Activated T-helper 1 cell treated with Interleukin-2 at 50 U/mL for 16 hours (primary cell): Measurements from ENCODE around the gene CFAP46.
"Not testable (repeated sequence)": the region's sequence is repeated elsewhere in the genome, so short reads cannot be mapped to it uniquely, and the experiment has no call there.

ENCODE experiments used
- DNase-seq: peaks from one replicate; pipeline ENCODE4 v3.0.0-alpha.2; 2020; ENCODE audit warnings: low read depth

The CFAP46 gene

DNA sequence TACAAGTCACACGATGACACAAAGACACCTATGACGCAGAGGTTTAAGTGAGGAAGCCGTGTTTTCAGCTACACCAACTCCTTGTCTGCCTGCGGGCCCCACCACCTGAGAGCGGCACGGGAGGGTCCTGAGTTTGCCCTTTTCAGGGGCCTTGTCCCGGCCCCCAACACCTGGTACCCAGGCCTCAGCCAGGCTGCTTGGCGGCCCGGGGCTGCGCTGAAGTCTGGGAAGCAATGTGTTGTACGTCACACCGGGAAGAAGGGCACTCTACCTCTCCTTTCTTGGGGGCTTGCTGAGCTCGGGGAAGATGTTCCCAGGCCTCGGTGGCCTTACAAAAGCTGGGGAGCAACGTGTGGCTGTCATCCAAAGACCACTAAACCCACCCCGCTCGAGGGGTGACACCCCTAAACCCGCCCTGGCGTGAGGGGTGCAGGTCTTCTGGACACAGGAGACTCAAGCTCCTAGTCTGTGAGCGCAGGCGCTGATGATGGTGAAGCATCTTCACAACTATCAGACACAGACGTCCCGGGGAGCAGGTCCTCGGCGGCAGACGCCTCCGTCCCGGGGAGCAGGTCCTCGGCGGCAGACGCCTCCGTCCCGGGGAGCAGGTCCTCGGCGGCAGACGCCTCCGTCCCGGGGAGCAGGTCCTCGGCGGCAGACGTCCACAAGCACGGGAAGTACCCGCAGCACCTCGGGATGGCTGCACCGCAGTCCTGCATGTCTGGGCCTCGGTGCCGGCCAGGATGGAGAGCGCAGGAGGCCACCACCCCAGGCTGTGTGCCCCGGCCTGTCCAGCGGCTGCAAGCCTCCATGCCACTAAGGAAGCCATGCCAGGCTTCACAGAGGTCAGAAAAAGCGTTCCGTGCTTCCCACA, 15.4 kb downstream of the CFAP46 start:
- no peak for DNase-seq

DNA sequence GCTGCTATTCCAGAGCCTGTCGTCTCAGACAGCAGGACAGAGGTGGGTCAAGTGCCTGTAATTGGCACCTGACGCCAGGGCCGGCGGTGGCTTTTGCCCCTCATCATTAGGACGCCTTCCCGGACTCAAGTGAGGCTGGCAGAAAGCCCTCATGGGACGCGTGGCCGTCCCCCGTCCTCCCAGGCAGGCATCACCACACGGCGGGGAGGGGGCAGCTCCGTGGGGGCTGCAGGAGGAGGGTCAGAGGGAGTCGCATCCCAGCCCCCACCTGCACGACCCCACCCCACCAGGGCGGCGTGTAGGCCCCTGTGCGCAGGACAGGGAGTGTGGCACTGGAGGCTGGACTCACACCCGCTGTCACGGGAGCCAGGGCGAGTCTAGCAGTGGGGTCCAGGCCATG, 16.3 kb downstream of the CFAP46 start:
- DNase-seq: no peak

DNA sequence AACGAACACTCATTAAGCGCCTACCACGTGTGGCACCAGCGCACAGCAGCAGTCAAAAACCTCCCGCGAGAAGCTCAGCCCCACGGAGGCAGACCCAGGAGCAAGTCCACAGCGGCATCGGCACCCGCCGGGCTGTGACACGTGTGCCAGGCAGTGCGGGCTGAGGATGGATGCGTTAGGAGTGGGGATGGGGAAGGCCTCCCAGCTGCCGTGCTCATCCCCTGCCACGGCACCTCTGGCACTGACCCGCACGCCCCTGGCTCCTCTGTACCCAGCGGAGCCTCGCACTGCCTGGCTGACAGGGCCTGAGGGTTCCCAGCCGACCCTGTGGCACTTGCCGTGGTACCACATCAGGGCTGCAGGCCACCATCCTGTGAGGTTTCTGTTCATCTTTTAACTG, 16.8 kb downstream of the CFAP46 start:
- DNase-seq: no peak

DNA sequence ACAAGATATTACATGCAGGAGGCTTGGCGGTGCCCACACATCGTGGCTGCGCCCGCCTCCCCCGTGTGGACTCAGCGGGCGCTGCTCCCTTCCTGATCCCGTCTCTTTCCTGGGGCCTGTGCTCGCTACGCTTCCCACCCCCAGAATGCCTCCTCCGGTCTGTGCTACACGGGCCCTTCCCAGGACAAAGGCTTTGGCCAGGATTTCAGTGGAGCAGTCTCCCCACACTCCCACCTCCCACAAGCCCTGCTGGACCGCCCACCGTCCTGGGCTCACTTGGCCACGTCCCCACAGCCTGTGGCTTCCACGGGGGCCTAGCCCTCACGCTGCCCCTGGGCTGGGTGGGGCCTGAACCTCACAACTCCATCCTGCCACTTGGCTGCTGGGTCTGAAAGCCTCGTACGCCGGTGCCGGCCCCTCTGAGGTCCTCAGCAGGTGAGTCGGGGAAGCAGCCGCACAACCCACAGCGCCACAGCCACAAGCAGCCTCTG, 17.3 kb downstream of the CFAP46 start:
- no peak for DNase-seq

DNA sequence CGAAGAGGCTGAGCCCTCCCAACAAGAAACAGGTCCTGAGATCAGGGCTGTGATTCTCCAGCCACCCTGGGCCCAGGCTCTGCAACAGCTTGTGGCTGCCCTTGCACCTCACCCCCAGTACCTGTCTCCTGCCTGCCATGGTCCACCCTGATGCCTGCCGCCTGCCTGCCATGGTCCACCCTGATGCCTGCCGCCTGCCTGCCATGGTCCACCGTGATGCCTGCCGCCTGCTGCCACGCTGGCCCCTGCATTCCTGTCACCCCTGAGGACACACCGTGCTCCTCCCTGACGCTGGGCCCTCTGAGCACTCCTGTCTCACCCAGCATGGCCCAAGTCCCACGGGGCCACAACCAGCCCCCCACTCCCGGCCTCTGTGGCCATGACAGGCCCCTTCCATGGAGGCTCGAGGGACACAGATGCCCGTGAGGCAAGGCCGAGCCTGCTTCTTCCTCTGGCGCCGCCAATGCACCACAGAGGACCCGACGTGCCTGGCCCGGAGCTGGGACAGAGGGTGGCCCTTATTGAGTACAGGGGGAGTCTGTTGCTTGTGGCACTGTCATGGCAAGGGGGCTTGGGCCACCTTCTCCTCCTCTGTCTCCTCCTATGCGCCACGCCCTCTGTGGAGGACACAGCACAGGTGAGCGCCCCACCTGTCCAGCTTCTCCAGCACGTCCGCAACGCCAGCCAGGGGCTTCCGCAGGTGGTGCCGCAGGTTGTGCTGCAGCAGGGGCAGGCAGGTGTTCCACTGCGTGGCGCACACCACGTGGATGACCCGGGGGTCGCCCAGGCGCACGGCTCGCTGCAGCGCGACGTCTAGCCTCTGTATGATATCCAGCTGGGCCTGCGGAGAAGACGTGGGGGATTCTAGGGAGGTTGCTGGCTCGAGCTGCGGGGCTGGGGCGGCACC, 18.1 kb downstream of the CFAP46 start:
- DNase-seq: no peak

DNA sequence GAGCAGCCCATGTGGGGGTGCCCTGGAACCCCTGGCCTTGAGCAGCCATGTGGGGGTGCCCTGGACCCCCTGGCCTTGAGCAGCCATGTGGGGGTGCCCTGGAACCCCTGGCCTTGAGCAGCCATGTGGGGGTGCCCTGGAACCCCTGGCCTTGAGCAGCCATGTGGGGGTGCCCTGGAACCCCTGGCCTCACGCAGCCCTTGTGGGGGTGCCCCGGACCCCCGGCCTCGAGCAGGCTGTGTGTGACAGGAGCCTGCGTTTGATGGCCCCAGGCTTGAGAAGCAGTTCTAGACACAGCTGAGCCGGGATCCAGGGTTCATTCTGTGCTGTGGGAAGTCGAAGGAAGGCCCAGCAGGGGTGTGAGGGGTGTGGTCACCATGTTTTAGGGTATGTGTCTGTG, 19.0 kb downstream of the CFAP46 start:
- DNase-seq: not testable (repeated sequence)

DNA sequence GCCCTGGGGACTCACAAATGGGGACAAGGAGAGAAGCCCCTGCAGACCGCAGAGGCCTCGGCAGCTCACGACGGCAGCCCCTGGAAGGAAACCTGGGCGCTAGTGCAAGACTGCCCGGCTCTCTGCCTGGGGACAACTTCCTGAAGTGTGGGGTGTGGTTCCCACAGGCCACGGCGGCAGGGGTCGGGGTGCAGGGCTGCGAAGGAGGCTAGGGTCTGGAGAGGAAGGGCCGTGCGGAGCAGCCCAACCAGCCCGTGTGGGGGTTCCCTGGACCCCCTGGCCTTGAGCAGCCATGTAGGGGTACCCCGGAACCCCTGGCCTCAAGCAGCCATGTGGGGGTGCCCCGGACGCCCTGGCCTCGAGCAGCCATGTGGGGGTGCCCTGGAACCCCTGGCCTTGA, 19.5 kb downstream of the CFAP46 start:
- no peak for DNase-seq

DNA sequence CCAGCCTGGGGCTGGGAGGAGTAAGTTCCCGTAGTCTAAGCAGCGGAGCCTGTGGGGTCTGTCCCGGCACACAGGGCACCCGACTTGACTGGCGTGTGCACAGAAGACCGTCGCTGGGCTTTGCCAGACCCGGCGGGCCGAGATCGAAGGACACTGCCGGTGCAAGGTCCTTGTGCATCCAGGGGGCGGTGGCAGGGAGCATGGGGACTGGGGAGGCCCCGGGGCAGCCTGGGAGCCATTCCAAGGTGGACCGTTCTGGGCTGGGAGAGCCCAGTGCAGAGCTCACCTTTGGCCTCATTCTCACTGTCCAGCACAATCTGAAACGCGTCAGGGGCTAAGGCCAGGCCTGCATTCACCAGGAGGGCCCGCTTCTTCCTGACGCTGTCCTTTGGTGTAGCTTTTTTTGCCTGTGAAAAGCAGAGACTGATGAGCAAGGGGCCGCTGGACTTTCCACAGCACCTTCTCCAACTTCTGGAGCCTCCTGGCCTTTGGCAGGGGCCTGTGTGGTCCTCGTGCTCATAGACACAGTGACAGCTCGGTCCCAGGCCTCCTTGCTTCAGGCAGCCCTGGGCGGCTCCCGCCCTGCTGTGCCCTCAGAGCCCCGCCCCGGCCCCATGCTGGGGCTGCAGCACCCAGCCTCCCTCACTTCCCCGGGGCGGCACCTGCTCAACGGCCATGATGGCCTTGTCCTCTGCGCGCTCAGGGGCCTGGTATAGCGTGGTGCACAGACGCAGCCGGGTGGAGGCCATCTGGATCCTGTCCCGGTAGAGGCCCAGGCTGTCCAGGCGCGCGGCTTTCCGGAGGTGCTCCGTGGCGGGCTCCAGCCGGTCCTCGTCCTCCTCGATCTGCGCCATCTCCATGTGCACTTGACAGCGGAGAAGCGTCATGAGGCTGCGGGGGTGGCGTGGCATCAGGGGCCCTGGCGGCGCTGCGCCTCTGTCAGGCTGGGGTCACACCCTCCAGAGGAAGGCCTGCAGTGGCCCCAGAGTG, 20.3 kb downstream of the CFAP46 start:
- no peak for DNase-seq

DNA sequence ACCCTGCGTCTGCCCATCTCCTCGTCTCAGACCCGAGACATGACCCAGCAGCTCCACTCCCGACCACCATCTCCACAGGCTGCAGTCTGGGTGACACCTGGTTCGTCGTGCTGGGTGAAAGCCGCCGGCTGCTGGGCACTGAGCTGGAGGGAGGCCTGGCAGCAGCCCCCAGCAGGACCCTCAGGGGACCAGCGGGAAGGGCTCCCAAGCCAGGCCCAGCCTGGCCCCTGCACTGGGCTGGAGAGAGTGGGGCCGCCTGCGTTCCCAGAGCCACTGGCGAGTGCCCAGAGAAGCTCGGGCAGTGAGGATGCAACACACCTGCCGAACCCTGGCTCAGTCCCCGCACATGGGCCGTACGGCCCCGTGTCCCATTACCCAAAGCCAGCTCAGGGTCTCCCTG, 21.3 kb downstream of the CFAP46 start:
- no peak for DNase-seq

DNA sequence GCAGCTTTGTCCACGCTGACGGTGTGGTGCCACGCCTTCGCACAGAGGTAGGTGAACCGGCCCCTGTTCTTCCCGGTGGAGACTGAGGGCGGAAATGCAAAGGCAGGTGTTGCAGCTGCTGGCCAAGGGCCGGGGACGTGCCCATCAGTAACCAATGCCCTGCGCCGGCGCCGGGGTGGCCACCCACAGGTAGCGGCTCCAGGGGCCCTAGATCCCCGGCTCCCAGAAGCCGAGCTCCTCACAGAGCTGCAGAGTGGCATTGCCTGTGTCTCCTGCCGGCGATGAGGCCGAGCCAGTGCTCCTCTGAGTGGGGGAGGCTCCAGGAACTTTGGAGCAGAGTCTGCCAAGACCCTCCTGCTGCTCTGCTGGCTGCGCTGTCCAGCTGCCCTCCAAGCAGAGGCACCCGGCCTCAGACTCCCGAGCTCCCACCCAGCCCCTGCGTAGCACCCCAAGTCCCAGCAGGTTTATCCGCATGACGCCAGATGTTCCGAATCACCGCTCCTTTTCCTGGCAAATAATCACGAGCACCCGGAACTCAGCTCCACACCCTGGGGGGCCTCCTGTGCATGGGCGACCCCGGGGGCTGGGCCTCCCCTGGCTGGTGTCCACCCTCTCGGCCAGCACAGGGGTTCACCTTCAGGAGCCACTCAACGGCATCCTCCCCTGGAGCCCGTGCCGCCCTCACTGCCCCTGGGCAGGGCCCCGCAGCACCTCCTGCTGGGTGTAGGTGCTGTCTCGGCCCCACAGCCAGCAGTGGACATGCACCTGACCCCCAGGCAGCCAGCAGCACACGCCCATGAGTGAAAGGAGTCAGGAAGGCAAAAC, 22.1 kb downstream of the CFAP46 start:
- DNase-seq: no peak

DNA sequence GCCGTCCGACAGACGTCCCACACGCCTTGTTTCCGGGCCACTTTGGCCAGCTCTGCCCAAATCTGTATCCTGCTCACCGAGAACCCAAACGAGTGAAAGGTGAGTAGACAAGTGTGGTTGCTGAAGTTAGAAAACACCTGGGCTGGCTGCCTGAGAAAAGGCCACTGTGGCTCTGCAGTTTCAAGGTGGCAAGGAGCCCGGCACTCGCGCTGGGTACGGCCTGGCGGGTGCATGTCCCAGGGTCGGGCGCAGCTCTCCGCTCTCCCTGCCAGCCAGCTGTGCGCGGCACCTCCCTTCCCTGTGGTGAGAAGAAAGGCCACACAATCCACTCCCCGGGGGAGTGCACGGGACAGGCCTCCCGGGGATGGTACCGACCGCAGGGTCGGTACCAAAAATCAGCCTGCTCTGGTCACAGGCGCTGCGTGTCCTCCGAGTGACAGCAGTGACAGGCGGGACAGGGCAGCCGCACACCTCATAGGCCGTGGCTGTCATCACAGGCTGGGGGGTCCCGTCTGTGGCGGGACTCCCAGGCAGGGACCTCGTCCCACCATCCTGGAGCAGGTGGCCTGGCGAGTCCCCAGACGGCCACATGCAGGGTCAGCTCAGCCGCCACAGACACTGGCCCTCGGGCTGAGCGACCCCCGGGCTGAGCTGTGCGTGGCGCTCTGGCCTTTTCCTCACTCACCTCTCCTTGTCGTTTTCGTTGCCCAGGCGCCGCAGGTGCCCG, 22.8 kb downstream of the CFAP46 start:
- DNase-seq: no peak

DNA sequence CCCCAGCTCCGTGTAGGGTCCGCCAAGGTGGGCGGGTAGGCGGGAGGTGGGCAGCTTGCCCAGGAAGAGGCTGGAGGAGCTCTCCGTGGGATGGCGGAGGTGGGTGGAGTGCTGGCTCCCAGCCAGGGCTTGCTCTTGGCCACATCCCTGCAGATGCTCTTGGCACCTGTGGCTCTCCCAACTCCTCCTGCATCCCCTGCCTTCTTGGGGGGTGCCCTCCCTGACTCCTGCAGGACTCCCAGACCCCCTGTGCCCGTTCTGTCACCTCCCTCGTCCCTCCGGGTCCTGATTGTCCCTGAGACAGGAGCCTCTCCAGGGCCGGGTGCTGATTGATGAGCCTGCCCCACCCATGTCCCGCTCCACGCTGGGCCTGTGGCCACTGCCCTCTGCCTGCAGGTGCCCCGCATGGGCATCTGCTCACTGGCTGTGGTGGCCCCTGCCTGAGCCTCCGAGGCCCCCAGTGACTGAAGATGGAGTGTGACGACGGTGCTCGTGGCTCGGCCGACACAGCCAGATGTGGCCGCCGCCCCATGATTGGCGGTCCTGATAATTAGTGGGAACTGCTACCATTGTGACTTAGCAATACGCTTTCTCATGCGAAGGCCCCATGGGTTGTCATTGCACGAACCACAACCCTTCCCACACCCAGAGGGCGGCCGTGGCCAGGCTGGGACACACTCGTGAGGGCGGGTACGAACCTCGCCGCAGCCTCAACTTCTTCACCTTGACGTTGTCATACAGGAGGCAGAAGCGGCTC, 23.6 kb downstream of the CFAP46 start:
- DNase-seq: no peak

DNA sequence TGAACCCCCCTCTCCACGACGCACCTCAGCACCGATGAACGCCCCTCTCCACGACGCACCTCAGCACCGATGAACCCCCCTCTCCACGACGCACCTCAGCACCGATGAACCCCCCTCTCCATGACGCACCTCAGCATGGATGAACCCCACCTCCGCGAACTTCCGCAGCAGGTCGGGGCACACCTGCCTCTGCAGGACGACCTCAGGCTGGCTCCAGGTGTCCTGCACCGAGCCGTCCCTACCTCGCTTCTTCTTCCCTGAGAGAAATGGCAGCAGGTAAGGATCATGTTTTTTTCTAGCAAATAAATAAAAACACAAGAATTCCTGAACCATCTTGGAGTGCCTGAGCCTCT, 24.1 kb downstream of the CFAP46 start:
- DNase-seq: no peak

DNA sequence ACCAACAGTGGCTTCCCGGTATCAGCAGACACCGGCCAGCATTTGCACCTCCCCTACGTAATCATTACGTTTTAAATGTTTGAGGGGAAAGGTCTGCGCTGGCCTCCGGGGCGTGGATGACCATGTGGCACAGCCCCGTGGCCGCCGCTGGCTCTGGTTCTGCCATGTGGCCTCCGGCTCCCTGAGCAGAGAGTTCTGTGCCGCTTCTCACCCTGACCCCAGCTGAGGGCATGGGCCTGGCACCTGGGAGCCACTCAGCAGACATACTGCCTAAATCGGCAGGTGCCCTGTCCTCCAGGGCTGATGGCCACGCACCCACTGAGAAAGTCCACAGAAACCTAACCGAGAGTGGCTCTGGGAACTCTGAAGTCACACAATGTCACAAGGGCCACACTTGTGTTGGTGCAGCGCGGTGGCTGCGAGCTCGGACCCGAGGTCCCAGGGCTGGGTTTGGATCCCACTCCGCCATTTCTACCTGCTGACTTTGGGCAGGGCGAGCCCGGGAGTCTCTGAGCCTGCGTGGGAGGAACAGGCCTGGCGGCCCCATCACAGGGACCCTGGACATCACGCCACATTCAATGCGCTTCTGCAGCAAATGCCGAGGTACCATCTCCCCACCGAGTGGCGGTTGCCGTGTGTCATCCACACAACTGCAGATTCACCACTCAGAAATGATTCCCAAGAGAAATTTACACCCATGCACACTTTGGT, 25.3 kb downstream of the CFAP46 start:
- no peak for DNase-seq

DNA sequence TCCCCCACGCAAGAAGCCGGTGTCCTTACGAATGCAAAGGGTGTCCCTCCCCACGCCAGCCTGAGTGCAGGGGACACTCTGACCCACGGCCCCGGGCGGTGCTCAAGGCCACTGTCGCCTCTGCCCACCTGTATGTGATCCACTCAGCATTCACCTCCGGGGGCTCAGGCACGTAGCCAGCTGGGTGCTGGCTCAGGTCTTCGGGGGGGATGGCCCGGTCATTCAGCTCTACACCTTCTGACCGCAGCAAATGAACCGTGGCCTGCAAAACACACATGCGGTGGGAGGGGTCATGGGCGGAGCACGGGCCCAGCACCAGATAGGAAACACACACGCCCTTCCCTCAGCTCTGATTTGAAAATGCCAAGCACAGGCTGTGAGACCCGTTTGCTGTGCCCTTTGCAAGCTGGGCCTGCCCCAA, 25.9 kb downstream of the CFAP46 start:
- no peak for DNase-seq

DNA sequence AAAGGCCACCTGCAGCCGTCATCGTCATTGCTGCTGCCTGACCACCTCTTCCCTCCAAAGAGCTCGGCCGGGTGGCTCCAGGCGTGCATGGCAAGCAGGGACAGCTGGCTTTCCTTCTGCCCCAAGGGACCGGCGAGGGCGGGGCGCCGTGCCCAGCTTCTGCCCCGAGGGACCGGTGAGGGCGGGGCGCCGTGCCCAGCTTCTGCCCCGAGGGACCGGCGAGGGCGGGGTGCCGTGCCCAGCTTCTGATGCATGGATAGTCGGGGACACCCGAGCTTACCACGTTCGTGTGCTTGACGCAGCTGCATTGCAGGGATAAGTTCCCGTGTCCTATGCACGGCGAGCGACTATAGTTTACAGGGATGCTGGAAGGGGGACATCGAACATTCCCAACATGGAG, 27.0 kb downstream of the CFAP46 start:
- no peak for DNase-seq

DNA sequence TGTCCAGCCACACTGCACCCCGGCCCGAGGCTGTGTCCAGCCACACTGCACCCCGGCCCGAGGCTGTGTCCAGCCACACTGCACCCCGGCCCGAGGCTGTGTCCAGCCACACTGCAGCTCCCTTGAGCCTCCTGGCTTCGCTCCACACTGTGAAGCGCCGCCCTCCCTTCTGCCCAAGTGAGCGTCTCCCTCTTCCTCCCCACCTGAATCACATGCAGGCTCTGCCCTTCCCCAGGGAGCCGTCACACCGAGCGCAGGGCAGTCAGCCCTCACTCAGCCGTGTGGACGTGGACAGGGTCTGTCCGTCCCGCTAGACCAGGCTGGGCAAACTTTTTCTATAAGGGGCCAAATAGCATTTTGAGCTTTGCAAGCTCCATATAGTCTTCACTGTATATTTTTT, 27.6 kb downstream of the CFAP46 start:
- no peak for DNase-seq

DNA sequence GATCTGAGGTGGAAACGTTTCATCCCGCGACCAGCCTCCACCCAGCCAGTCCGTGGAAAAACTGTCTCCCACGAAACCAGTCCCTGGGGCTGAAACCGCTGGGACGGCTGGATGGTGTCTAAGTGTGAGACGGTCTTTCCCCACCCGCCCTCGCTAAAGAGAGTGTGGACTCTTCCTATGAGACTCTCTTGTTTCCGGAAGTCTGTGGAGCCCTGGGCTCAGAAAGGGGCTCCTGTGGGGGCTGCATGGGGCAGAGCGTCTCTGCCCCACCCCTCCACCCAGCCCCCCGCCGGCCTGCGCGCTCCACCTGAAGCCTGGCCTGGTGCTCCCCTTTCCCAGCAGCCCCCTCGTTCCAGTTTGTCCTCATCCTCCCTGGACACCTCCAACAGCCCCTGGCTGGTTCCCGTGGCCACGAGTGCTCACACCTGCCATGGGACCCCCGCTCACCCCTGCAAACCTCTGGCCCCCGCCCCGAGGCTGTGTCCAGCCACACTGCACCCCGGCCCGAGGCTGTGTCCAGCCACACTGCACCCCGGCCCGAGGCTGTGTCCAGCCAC, 28.7 kb downstream of the CFAP46 start:
- no peak for DNase-seq
